ENCODE measurements around the gene SFXN2. TPM values are rescaled to one million over a fixed set of nuclear protein-coding genes. Genes with fewer than 3 reads are reported as not detected.

Gene SFXN2
- total RNA-seq, 1 experiment from 2014 or later = 21.2 TPM

- DNase-seq (ENCODE audit: low spot score) = no peak
Observed at GRCh38 chr10:102682416-102682815, 32.0 kb upstream of the SFXN2 start.

GRCh38 chr10:102682981-102683380, 31.5 kb upstream of the SFXN2 start:
- Mint-ChIP-seq H3K4me1 (peaks cover 20% of the 10 kb centered on the region), H3K4me3 (no peak overlapping the region), H3K27me3 (ENCODE audit: low read depth) (no peaks in the 10 kb centered on the region), H3K27ac (no peak overlapping the region), H3K9me3 (no peaks in the 10 kb centered on the region), H3K36me3 (peaks cover 31% of the 10 kb centered on the region)
- ATAC-seq (no peak), DNase-seq (ENCODE audit: low spot score) (no peak)
- ChIA-PET POLR2A (interaction anchor here (1.3 kb wide), 1 partner anchor 38 kb away, joined by 3 read pairs; the partner anchor contains the start of gene TRIM8), CTCF (interaction anchor here (0.6 to 1.5 kb wide), 3 partner anchors 14 to 68 kb away, joined by 3 to 4 read pairs (median 3); no protein-coding TSS in a partner anchor)
- TF ChIP-seq ATF6 (CRISPR knock-in tag; IDR thresholded peaks at IDR 0.05) (no peak), AR (CRISPR knock-in tag; IDR thresholded peaks at IDR 0.05) (no peak), IRF1 (CRISPR knock-in tag; IDR thresholded peaks at IDR 0.05) (no peak), ZNF532 (CRISPR knock-in tag; IDR thresholded peaks at IDR 0.05; ENCODE audit: borderline replicate concordance) (no peak), CREB1 (CRISPR knock-in tag; IDR thresholded peaks at IDR 0.05) (no peak), CBFB (CRISPR knock-in tag; IDR thresholded peaks at IDR 0.05; ENCODE audit: low read depth) (no peak), ZNF281 (CRISPR knock-in tag; IDR thresholded peaks at IDR 0.05) (no peak)

More at GRCh38 chr10:102682416-102682815, 32.0 kb upstream of the SFXN2 start:
- Mint-ChIP-seq H3K9me3 (no peaks in the 10 kb centered on the region), H3K27me3 (ENCODE audit: low read depth) (no peaks in the 10 kb centered on the region), H3K36me3 (peaks cover 31% of the 10 kb centered on the region), H3K4me3 (no peak overlapping the region), H3K4me1 (peaks cover 26% of the 10 kb centered on the region), H3K27ac (no peak overlapping the region)
- ATAC-seq = no peak
- TF ChIP-seq ZBTB43 (CRISPR knock-in tag; IDR thresholded peaks at IDR 0.05) = no peak
- TF ChIP-seq PRDM15 (CRISPR knock-in tag; IDR thresholded peaks at IDR 0.05) = peak; percentile 37
- CTCF ChIA-PET = interaction anchor here (0.6 to 1.5 kb wide), 3 partner anchors 35 to 242 kb away, joined by 3 to 4 read pairs (median 3); no protein-coding TSS in a partner anchor
- POLR2A ChIA-PET = interaction anchor here (1.3 kb wide), 1 partner anchor 38 kb away, joined by 3 read pairs; the partner anchor contains the start of gene TRIM8
